Fibroblast of pulmonary artery (primary cell): ENCODE data around the gene MBNL3.

Experiments
- DNase-seq: peaks from one replicate; pipeline ENCODE4 v3.0.0-alpha.2; 2010; ENCODE audit warnings: low read depth
- H3K4me3 ChIP-seq: replicated peaks from 2 replicates; pipeline ENCODE4 v1.5.1; 2011; ENCODE audit warnings: low read depth, mild to moderate bottlenecking, control low read depth, low read length, moderate library complexity
- CTCF ChIP-seq: IDR thresholded peaks from 2 replicates; pipeline ENCODE4 v1.5.1; 2011; ENCODE audit warnings: mild to moderate bottlenecking, control low read depth, low read length, inconsistent platforms; ENCODE audit errors: missing control alignments

MBNL3 gene

GRCh38 chrX:132518401-132518800 lies 29.6 kb upstream of the MBNL3 start:
- no peak for DNase-seq
- TF ChIP-seq CTCF, result no peak
- H3K4me3 ChIP-seq, result no peak overlapping the region

GRCh38 chrX:132508834-132509233 lies 20.0 kb upstream of the MBNL3 start:
- DNase-seq, result no peak
- TF ChIP-seq CTCF, result no peak
- no peak overlapping the region for H3K4me3 ChIP-seq

GRCh38 chrX:132505116-132505515 lies 16.3 kb upstream of the MBNL3 start:
- DNase-seq, result peak; percentile 22
- TF ChIP-seq CTCF, result no peak
- H3K4me3 ChIP-seq, result no peak overlapping the region

GRCh38 chrX:132504417-132504816 lies 15.6 kb upstream of the MBNL3 start:
- no peak for DNase-seq
- no peak for TF ChIP-seq CTCF
- H3K4me3 ChIP-seq, result no peak overlapping the region

- no peak for DNase-seq
- TF ChIP-seq CTCF, result no peak
- no peak overlapping the region for H3K4me3 ChIP-seq
Measured at GRCh38 chrX:132501606-132502005, 12.8 kb upstream of the MBNL3 start.

GRCh38 chrX:132497432-132497831 lies 8.6 kb upstream of the MBNL3 start:
- TF ChIP-seq CTCF, result no peak
- DNase-seq, result no peak
- H3K4me3 ChIP-seq, result no peak overlapping the region

- no peak overlapping the region for H3K4me3 ChIP-seq
Measured at GRCh38 chrX:132493095-132493494, 4.3 kb upstream of the MBNL3 start.

More at GRCh38 chrX:132493095-132493494, 4.3 kb upstream of the MBNL3 start:
- TF ChIP-seq CTCF, result no peak
- no peak for DNase-seq
